Measurements from ENCODE around the gene XRCC6.
A peak's percentile ranks its signal among the peaks of the same experiment; 100 is the strongest.

Gene XRCC6

GRCh38 chr22:41681616-41682015 lies 60.5 kb downstream of the XRCC6 start:
- no peak for TF ChIP-seq YY1 (IDR thresholded peaks at IDR 0.05; ENCODE audit: low read depth)
- no peak for TF ChIP-seq USF1 (IDR thresholded peaks at IDR 0.05)
- no peak for TF ChIP-seq TEAD4 (IDR thresholded peaks at IDR 0.05)

- TF ChIP-seq USF1 (IDR thresholded peaks at IDR 0.05) (no peak), TAF1 (IDR thresholded peaks at IDR 0.05; ENCODE audit: low read depth) (peak; percentile 44; the same call in 1 of the 2 replicates), CREB1 (IDR thresholded peaks at IDR 0.05; ENCODE audit: low read depth) (peak; percentile 92), MAX (IDR thresholded peaks at IDR 0.05) (peak; percentile 67)
Measured at GRCh38 chr22:41682033-41682807, 61.1 kb downstream of the XRCC6 start.

- TF ChIP-seq TAF1 (IDR thresholded peaks at IDR 0.05; ENCODE audit: low read depth) = no peak
- no peak for TF ChIP-seq REST (IDR thresholded peaks at IDR 0.05; ENCODE audit: low read depth)
- TF ChIP-seq CEBPB (IDR thresholded peaks at IDR 0.05) = no peak
- no peak for TF ChIP-seq EGR1 (IDR thresholded peaks at IDR 0.05)
- TF ChIP-seq CREB1 (IDR thresholded peaks at IDR 0.05; ENCODE audit: low read depth) = no peak
- TF ChIP-seq YY1 (IDR thresholded peaks at IDR 0.05; ENCODE audit: low read depth) = no peak
- TF ChIP-seq TCF12 (IDR thresholded peaks at IDR 0.05; ENCODE audit: low read depth) = no peak
- no peak for TF ChIP-seq TEAD4 (IDR thresholded peaks at IDR 0.05)
- TF ChIP-seq FOXM1 (IDR thresholded peaks at IDR 0.05; ENCODE audit: borderline replicate concordance, low read depth) = no peak
- no peak for TF ChIP-seq EP300 (IDR thresholded peaks at IDR 0.05; ENCODE audit: borderline replicate concordance)
- no peak for TF ChIP-seq ZBTB7A (IDR thresholded peaks at IDR 0.05; ENCODE audit: low read depth)
- no peak for TF ChIP-seq MAX (IDR thresholded peaks at IDR 0.05)
- TF ChIP-seq USF1 (IDR thresholded peaks at IDR 0.05) = no peak
Measured at GRCh38 chr22:41683052-41683451, 62.0 kb downstream of the XRCC6 start.

GRCh38 chr22:41683616-41684015 lies 62.5 kb downstream of the XRCC6 start:
- TF ChIP-seq MAX (IDR thresholded peaks at IDR 0.05) = no peak
- no peak for TF ChIP-seq CREB1 (IDR thresholded peaks at IDR 0.05; ENCODE audit: low read depth)
- no peak for TF ChIP-seq TEAD4 (IDR thresholded peaks at IDR 0.05)
- no peak for TF ChIP-seq ZBTB7A (IDR thresholded peaks at IDR 0.05; ENCODE audit: low read depth)
- no peak for TF ChIP-seq USF1 (IDR thresholded peaks at IDR 0.05)
- TF ChIP-seq REST (IDR thresholded peaks at IDR 0.05; ENCODE audit: low read depth) = no peak
- TF ChIP-seq EGR1 (IDR thresholded peaks at IDR 0.05) = no peak
- no peak for TF ChIP-seq RAD21 (IDR thresholded peaks at IDR 0.05; ENCODE audit: low read depth)
- no peak for TF ChIP-seq CEBPB (IDR thresholded peaks at IDR 0.05)
- no peak for TF ChIP-seq EP300 (IDR thresholded peaks at IDR 0.05; ENCODE audit: borderline replicate concordance)
- no peak for TF ChIP-seq NFIC (IDR thresholded peaks at IDR 0.05)
- TF ChIP-seq YY1 (IDR thresholded peaks at IDR 0.05; ENCODE audit: low read depth) = no peak
- no peak for TF ChIP-seq FOXM1 (IDR thresholded peaks at IDR 0.05; ENCODE audit: borderline replicate concordance, low read depth)
- no peak for TF ChIP-seq TAF1 (IDR thresholded peaks at IDR 0.05; ENCODE audit: low read depth)
- no peak for TF ChIP-seq TCF12 (IDR thresholded peaks at IDR 0.05; ENCODE audit: low read depth)

GRCh38 chr22:41684194-41684593 lies 63.1 kb downstream of the XRCC6 start:
- no peak for TF ChIP-seq CREB1 (IDR thresholded peaks at IDR 0.05; ENCODE audit: low read depth)
- no peak for TF ChIP-seq TEAD4 (IDR thresholded peaks at IDR 0.05)
- no peak for TF ChIP-seq USF1 (IDR thresholded peaks at IDR 0.05)
- no peak for TF ChIP-seq TCF12 (IDR thresholded peaks at IDR 0.05; ENCODE audit: low read depth)
- no peak for TF ChIP-seq TAF1 (IDR thresholded peaks at IDR 0.05; ENCODE audit: low read depth)
- TF ChIP-seq EP300 (IDR thresholded peaks at IDR 0.05; ENCODE audit: borderline replicate concordance) = no peak
- no peak for TF ChIP-seq CEBPB (IDR thresholded peaks at IDR 0.05)
- TF ChIP-seq NFIC (IDR thresholded peaks at IDR 0.05) = no peak
- no peak for TF ChIP-seq FOXM1 (IDR thresholded peaks at IDR 0.05; ENCODE audit: borderline replicate concordance, low read depth)
- no peak for TF ChIP-seq RAD21 (IDR thresholded peaks at IDR 0.05; ENCODE audit: low read depth)
- no peak for TF ChIP-seq MAX (IDR thresholded peaks at IDR 0.05)
- TF ChIP-seq REST (IDR thresholded peaks at IDR 0.05; ENCODE audit: low read depth) = no peak
- TF ChIP-seq ZBTB7A (IDR thresholded peaks at IDR 0.05; ENCODE audit: low read depth) = no peak
